ENCODE results near the gene DAB2IP. TPM values are rescaled to one million over a fixed set of nuclear protein-coding genes. Genes with fewer than 3 reads are reported as not detected.

The DAB2IP gene
- total and polyA plus RNA-seq, 2 of the 4 experiments (the other 2 are of a cell fraction): 5.6 to 17.2 TPM

DNA sequence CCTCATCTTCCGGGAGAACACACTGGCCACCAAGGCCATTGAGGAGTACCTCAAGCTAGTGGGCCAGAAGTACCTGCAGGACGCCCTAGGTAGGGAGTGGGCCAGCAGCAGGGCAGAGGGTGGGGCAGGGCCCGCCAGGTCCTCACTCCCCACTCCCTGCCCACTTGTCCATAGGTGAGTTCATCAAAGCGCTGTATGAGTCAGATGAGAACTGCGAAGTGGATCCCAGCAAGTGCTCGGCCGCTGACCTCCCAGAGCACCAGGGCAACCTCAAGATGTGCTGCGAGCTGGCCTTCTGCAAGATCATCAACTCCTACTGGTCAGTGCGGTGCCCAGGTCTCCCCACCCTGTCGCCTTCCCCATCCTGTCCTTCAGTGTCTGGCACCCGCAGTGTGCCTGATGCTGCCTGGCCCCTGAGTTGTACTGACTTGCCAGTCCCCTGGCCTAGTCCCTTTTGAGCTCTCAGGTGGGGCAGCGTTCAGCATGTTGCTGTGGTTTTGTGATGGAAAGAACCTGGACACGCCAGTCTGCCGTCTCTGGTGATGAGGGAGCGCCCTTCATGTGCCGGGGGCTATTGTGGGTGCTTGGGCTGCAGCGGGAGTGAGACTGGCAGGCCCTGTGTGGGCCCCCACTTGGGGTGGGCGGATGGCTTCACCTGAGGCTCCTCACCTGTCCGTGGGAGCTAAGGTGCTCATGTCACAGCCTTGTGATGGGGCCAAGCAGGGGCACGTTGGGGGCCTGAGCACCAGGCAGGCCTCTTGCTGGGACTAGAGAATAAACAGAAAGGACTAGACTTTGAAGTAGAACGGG is 112.3 kb downstream of the DAB2IP start:
- peak overlapping the region; percentile 14 for H2AFZ ChIP-seq (replicated peaks; ENCODE audit: low read length, poor library complexity)
- peak overlapping the region; percentile 78 to 83; a peak in 2 of 4 replicates for H4K8ac ChIP-seq (ENCODE audit: low read depth in 2 of 2, low read length in 2 of 2)
- 94% methylated on average over 14 of the region's 21 CpGs; no CpG with 5 or more reads in 1 of the 2 experiments for WGBS, 2 experiments (ENCODE audit: extremely low coverage in 2 of 2, insufficient read length in 1 of 2)
- intact Hi-C loops (cut with micrococcal nuclease): no loop called here
- peaks cover 8 to 46% of the 10 kb centered on the region in 2 experiments; a peak in 3 of 4 replicates for H3K79me1 ChIP-seq (ENCODE audit: low read depth in 1 of 2, low read length in 2 of 2)
- peaks cover 5% of the 10 kb centered on the region for H4K20me1 ChIP-seq (ENCODE audit: insufficient read depth, low read length)
- peaks cover 16% of the 10 kb centered on the region for H3K4me1 ChIP-seq (ENCODE audit: control insufficient read depth, insufficient read depth, low read length)
- H3K36me3 ChIP-seq (ENCODE audit: control insufficient read depth, insufficient read depth, low read length): peaks cover 65% of the 10 kb centered on the region
- DNase-seq: no peak
- CTCF ChIA-PET: no interaction called here
- no peaks in the 10 kb centered on the region for H3K9me3 ChIP-seq (ENCODE audit: control insufficient read depth, insufficient read depth, low read length)
- no peak for ATAC-seq (ENCODE audit: low read depth)
- no peaks in the 10 kb centered on the region for H3K27me3 ChIP-seq (ENCODE audit: control insufficient read depth, insufficient read depth, low read length)
- H2BK20ac ChIP-seq (ENCODE audit: low read depth, low read length): peak overlapping the region; percentile 89; the same call in 1 of the 2 replicates
- H2BK120ac ChIP-seq (ENCODE audit: low read depth, low read length): peak overlapping the region; percentile 98
- peak overlapping the region; percentile 75 for H2BK5ac ChIP-seq (ENCODE audit: low read depth, low read length, poor library complexity, severe bottlenecking)
- no peak overlapping the region for H3K4me2 ChIP-seq (ENCODE audit: low read depth, low read length)
- peak overlapping the region; percentile 99 for H3K4ac ChIP-seq (ENCODE audit: low read depth, low read length)
- no peak overlapping the region for H3K27ac ChIP-seq (ENCODE audit: insufficient read depth, low read length)
- no TSS peak for BruUV-seq (replicated peaks)
- peak overlapping the region; percentile 76; the same call in 1 of the 2 replicates for H3K14ac ChIP-seq (replicated peaks; ENCODE audit: low read depth, low read length)
- peak overlapping the region; percentile 98 for H2AK5ac ChIP-seq (ENCODE audit: low read depth, low read length)
- dilution Hi-C loops (cut with HindIII; ENCODE audit: low sequenced_read_pairs, unreplicated experiment): no loop called here
- POLR2A ChIA-PET (ENCODE audit: unreplicated experiment): no interaction called here
- no peak overlapping the region; the same call in 2 of the 3 replicates for H2BK15ac ChIP-seq (ENCODE audit: low read depth, low read length)
- no peak overlapping the region for H3K4me3 ChIP-seq (ENCODE audit: insufficient read depth, low read depth, low read length)
- in situ Hi-C loops (cut with MboI; ENCODE audit: low sequenced_read_pairs): no loop called here
- no peak overlapping the region for H3K23ac ChIP-seq (ENCODE audit: low read depth, low read length)
- no peak overlapping the region for H3K56ac ChIP-seq (ENCODE audit: extremely low read depth, insufficient read depth, low read length)
- peaks cover 46% of the 10 kb centered on the region for H3K9me1 ChIP-seq (ENCODE audit: insufficient read depth, low read length)
- no peak overlapping the region for H4K5ac ChIP-seq (ENCODE audit: low read depth, low read length)
- peak overlapping the region; percentile 92 for H4K91ac ChIP-seq (ENCODE audit: insufficient read depth, low read depth, low read length)
- no peak overlapping the region for H3K9ac ChIP-seq (ENCODE audit: low read depth, low read length)
- TF ChIP-seq RFX5 (IDR thresholded peaks at IDR 0.05; ENCODE audit: low read depth, low read length) (no peak), FOS (IDR thresholded peaks at IDR 0.05; ENCODE audit: low read depth, low read length) (no peak), RAD21 (IDR thresholded peaks at IDR 0.05; ENCODE audit: low read length) (no peak), BHLHE40 (IDR thresholded peaks at IDR 0.05; ENCODE audit: low read depth, low read length) (no peak), MAFK (IDR thresholded peaks at IDR 0.05; ENCODE audit: low read depth, low read length) (no peak), MXI1 (IDR thresholded peaks at IDR 0.05; ENCODE audit: borderline replicate concordance, low read depth, low read length) (no peak), USF2 (IDR thresholded peaks at IDR 0.05; ENCODE audit: low read depth, low read length) (no peak), RCOR1 (IDR thresholded peaks at IDR 0.05; ENCODE audit: insufficient replicate concordance, low read length) (no peak), CHD1 (IDR thresholded peaks at IDR 0.05; ENCODE audit: low read depth, low read length) (no peak), POLR2A (IDR thresholded peaks at IDR 0.05; ENCODE audit: low read depth, low read length) (no peak)
- TF ChIP-seq, protein P1, sequence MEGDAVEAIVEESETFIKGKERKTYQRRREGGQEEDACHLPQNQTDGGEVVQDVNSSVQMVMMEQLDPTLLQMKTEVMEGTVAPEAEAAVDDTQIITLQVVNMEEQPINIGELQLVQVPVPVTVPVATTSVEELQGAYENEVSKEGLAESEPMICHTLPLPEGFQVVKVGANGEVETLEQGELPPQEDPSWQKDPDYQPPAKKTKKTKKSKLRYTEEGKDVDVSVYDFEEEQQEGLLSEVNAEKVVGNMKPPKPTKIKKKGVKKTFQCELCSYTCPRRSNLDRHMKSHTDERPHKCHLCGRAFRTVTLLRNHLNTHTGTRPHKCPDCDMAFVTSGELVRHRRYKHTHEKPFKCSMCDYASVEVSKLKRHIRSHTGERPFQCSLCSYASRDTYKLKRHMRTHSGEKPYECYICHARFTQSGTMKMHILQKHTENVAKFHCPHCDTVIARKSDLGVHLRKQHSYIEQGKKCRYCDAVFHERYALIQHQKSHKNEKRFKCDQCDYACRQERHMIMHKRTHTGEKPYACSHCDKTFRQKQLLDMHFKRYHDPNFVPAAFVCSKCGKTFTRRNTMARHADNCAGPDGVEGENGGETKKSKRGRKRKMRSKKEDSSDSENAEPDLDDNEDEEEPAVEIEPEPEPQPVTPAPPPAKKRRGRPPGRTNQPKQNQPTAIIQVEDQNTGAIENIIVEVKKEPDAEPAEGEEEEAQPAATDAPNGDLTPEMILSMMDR (conservative IDR thresholded peaks at IDR 0.05; ENCODE audit: low read depth, low read length): no peak
- peak overlapping the region; percentile 88 for H2AK9ac ChIP-seq (replicated peaks; ENCODE audit: low read depth, low read length, poor library complexity)
- H3K18ac ChIP-seq (ENCODE audit: low read depth, low read length): no peak overlapping the region
